GM12891 (cell line): ENCODE results near the gene IQSEC3.
"Not testable (repeated sequence)": the region's sequence is repeated elsewhere in the genome, so short reads cannot be mapped to it uniquely, and the experiment has no call there.

Source experiments
- DNase-seq: peaks from one replicate; pipeline ENCODE4 v3.0.0; 2011; ENCODE audit warnings: low spot score; ENCODE audit not compliant: insufficient read length
- FAIRE-seq: peaks from 2 replicates; lab custom pipeline; 2011; peaks lifted over from hg19 to GRCh38; lab: Jason Lieb, UNC
- PAX5 ChIP-seq: IDR thresholded peaks from 2 replicates; pipeline ENCODE4 v1.6.1; 2011; ENCODE audit warnings: low read length, moderate library complexity, mild to moderate bottlenecking; ENCODE audit not compliant: insufficient read depth, severe bottlenecking
- POLR2A ChIP-seq: IDR thresholded peaks from 2 replicates; pipeline ENCODE4 v1.6.1; 2011; ENCODE audit warnings: low read depth, low read length, control low read depth
- POLR2AphosphoS5 ChIP-seq: IDR thresholded peaks from 2 replicates; pipeline ENCODE4 v1.6.1; 2011; ENCODE audit warnings: low read depth, low read length, control low read depth
- POU2F2 ChIP-seq: IDR thresholded peaks from 2 replicates; pipeline ENCODE4 v1.6.1; 2011; ENCODE audit warnings: low read depth, mild to moderate bottlenecking, control low read depth, low read length, moderate library complexity
- SPI1 ChIP-seq: IDR thresholded peaks from 2 replicates; pipeline ENCODE4 v1.6.1; 2011; ENCODE audit warnings: low read depth, low read length, control low read depth
- TAF1 ChIP-seq: IDR thresholded peaks from 2 replicates; pipeline ENCODE4 v1.6.1; 2011; ENCODE audit warnings: low read depth, low read length, control low read depth

Gene IQSEC3

GRCh38 chr12:46542-46941, 20.0 kb upstream of the IQSEC3 start:
- not testable (repeated sequence) for DNase-seq, FAIRE-seq

- not testable (repeated sequence) for FAIRE-seq, DNase-seq
Observed at GRCh38 chr12:47699-48226, 18.8 kb upstream of the IQSEC3 start.

- not testable (repeated sequence) for FAIRE-seq
Observed at GRCh38 chr12:49149-49548, 17.4 kb upstream of the IQSEC3 start.

GRCh38 chr12:51087-51486, 15.5 kb upstream of the IQSEC3 start:
- FAIRE-seq, DNase-seq: not testable (repeated sequence)

More at GRCh38 chr12:49149-49548, 17.4 kb upstream of the IQSEC3 start:
- DNase-seq: not testable (repeated sequence)

- FAIRE-seq, DNase-seq: not testable (repeated sequence)
Observed at GRCh38 chr12:51962-52361, 14.6 kb upstream of the IQSEC3 start.

DNA sequence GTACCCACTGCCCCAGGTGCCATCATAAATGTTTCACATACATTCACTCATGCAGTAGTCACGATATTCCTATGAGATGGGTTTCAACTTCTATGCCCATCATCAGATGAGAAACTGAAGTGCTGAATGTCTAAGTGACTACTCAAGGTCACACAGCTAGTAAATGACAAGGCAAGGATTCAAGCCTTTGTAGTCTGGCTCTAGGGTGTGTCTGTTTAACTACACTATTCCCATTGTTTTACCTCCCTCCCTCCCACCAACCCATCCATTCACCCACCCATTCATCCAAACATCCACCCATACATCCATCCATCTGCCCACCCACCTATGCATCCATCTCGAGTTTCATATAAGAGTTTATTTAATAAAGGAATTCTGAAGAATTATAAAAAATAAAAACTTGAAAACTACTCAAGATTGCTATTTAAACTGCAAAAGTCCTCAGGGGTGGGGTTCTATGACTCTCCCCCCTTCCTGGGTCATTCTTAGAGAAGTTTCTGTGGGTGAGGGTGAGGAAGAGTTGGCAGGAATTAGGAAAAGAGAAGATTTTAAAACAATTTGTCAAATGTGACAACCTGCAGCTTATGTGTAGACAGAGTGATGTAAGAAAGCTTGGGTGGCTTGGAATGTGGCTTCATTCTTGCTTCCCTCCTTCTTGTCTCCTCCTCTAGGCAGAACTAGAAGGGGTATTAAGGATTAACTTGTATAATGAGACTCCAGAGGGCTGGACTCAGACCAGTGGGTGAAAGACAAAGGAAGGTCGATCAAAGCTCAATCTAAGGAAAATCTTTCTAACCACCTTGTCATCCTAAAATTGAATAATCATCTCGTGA, 13.4 kb upstream of the IQSEC3 start:
- not testable (repeated sequence) for FAIRE-seq

GRCh38 chr12:53735-54730, 12.5 kb upstream of the IQSEC3 start:
- TF ChIP-seq TAF1 (0 out of 2 replicates have a peak, but pooled peaks have one; percentile 18), POLR2AphosphoS5 (no peak)
- DNase-seq: no peak
- FAIRE-seq: no peak

More for the DNA sequence above, 13.4 kb upstream of the IQSEC3 start:
- DNase-seq: not testable (repeated sequence)

- DNase-seq (no peak), FAIRE-seq (no peak)
- no peak for TF ChIP-seq POLR2AphosphoS5
- no peak for TF ChIP-seq PAX5
- no peak for TF ChIP-seq POU2F2
- TF ChIP-seq POLR2A: no peak
- no peak for TF ChIP-seq SPI1
- TF ChIP-seq TAF1: no peak
Observed at GRCh38 chr12:54750-55535, 11.6 kb upstream of the IQSEC3 start.

DNA sequence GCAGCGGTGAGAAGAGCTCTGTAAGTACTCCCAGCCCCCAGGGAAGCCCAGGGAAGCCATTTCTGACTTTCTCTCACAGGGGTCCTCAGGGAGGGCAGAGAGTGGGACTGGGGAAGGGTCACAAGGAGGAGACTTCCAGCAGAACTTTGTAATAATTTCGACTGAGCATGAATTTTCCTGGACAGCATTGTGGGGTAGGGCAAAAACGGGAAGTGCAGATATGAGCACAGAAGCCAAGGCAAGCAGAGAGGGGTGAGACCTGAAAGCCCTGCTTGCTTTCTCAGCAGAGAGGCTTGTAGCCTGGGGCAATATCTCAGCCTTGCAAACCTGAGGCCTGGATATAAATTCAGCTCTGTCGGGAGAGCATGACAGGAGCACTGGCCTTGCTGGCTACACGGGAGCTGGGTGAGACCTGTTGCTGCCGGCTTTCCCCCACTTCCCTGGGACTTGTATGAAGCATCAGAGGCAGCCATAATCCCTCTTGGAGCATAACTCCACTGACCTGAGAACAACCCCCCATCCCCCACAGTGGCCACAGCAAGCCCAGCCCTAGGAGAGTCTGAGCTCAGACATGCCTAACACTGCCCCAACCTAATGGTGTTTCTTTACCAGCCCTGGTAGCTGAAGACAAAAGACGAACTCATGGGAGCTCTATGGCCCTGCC, 9.8 kb upstream of the IQSEC3 start:
- FAIRE-seq (no peak), DNase-seq (no peak)
- peak; percentile 75 for TF ChIP-seq SPI1
- no peak for TF ChIP-seq POLR2A

DNA sequence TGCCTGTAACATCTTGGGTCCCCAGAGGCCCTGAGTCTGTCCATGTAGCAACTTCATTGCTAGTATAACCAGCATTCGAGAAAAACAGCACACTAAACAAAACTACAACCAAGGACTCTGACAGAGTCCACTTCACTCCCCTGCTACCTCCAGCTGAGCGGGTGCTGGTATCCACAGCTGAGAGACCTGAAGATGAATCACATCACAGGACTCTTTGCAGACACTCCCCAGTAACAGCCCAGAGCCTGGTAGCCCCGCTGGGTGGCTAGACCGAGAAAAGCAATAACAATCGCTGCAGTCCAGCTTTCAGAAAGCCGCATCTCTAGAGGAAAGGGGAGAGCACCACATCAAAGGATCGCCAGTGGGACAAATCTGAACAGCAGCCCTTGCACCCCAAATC, 9.0 kb upstream of the IQSEC3 start:
- FAIRE-seq (no peak), DNase-seq (no peak)
- TF ChIP-seq POLR2AphosphoS5: no peak
- no peak for TF ChIP-seq POU2F2
- TF ChIP-seq SPI1: no peak
- TF ChIP-seq TAF1: no peak
- TF ChIP-seq PAX5: no peak
- TF ChIP-seq POLR2A: no peak

GRCh38 chr12:58832-59231, 7.7 kb upstream of the IQSEC3 start:
- DNase-seq: no peak
- no peak for TF ChIP-seq PAX5
- TF ChIP-seq POU2F2: no peak
- no peak for TF ChIP-seq SPI1
- no peak for TF ChIP-seq POLR2A
- TF ChIP-seq TAF1: no peak
- no peak for TF ChIP-seq POLR2AphosphoS5
- FAIRE-seq: no peak

- FAIRE-seq, DNase-seq: not testable (repeated sequence)
Observed at GRCh38 chr12:61845-62244, 4.7 kb upstream of the IQSEC3 start.

DNA sequence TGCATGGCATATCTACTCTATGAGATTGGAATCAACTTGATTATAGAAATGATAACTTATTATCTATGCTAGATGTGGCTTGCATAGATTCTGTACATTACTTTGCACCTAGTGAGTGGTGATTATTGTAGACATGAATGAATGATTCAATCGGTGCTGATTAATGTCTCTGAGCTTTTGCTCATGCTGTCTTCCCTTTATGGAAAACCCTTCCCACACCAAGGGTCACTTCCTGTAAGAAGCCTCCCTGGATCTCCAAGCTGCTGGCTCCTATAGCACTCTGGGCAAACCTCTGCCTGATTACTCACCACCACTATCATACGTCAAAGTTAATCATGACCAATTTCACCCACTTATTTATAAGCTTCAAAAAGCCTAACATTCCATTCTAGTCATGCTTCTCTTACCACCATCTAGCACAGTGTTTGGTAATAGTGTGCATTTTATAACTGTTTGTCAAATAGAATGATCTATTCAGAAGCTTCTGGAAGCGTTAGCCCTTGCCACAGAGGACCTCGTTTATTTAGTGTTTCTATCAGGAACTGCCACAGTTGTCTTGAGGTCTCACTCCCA, 990 bp upstream of the IQSEC3 start:
- not testable (repeated sequence) for FAIRE-seq, DNase-seq

DNA sequence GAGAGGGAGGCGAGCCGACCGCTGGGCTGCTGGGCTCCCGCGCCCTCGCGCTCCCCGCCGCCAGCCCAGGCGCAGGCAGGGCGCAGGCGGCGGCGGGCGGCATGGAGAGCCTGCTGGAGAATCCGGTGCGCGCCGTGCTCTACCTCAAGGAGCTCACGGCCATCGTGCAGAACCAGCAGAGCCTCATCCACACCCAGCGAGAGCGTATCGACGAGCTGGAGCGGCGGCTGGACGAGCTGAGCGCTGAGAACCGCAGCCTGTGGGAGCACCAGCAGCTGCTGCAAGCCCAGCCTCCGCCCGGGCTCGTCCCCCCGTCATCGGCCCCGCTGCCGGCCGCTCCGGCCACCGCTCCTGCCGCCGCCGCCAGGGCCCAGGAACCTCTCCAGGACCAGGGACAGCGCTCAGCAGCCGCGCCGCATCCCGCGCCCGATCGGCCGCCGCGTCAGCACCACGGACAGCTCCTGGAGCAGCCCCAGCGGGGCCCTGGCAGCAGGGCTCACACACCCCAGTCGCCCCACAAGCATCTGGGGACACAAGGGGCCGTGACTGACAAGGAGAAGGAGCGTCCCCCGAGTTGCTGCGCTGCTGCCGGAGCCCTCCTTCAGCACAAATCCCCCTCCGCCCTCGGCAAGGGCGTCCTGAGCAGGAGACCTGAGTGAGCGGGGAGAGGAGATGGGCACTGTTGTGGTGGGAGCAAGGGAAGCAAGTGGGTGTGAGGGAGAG, 376 bp downstream of the IQSEC3 start:
- DNase-seq: not testable (repeated sequence)

DNA sequence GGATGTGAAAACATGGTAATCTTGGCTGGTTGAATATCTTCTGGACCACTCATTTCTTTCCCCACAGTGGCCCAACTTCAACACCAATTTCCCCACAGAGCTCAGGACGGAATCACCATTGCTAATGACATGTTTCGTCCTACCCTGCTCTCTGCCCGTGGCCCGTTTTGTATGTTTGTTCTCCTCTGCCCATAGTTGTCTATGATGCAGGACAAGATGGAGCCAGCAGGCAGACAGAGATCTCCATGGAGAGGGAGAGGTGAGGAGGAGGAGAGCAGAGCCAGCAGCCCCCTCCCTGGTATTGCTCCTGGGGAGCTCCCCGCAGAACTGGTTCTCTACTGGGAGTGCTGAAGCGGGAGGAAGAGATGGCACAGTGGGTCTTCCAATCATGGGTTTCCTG, 3.1 kb downstream of the IQSEC3 start:
- FAIRE-seq, DNase-seq: not testable (repeated sequence)

More for the DNA sequence above, 376 bp downstream of the IQSEC3 start:
- peak; percentile 78 for FAIRE-seq
